GM10266 (cell line): Measurements from ENCODE around the gene C7orf25.
"Not testable (repeated sequence)": the region's sequence is repeated elsewhere in the genome, so short reads cannot be mapped to it uniquely, and the experiment has no call there.

ENCODE experiments used
- DNase-seq: peaks from one replicate; pipeline ENCODE4 v3.0.0; 2012; ENCODE audit errors: extremely low spot score
- TF ChIP-seq, protein P1 (sequence below): IDR thresholded peaks from 2 replicates; pipeline ENCODE4 v1.5.1; 2012; ENCODE audit warnings: mild to moderate bottlenecking, low read depth; ENCODE audit not compliant: control insufficient read depth, insufficient read depth; ENCODE audit errors: missing control alignments

Gene C7orf25

DNA sequence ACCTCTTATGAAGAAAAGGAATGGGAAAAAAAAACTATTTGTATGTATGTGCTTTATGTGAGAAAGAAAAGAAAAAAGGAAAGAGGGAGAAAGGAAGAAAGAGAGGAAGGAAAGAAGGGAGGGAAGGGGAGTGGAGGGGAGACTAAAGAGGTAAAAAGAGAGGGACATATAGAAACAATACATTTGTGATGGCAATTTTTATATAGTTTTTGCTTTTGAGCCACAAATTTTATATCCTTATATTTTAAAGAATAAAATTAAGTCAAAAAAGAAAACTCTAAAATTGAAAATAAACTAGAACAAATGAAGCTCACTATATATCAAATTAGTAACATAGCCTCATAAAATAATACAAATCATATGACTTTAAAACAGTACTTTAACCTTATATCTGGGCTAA, 11.0 kb downstream of the C7orf25 start:
- no peak for DNase-seq
- TF ChIP-seq, protein P1, sequence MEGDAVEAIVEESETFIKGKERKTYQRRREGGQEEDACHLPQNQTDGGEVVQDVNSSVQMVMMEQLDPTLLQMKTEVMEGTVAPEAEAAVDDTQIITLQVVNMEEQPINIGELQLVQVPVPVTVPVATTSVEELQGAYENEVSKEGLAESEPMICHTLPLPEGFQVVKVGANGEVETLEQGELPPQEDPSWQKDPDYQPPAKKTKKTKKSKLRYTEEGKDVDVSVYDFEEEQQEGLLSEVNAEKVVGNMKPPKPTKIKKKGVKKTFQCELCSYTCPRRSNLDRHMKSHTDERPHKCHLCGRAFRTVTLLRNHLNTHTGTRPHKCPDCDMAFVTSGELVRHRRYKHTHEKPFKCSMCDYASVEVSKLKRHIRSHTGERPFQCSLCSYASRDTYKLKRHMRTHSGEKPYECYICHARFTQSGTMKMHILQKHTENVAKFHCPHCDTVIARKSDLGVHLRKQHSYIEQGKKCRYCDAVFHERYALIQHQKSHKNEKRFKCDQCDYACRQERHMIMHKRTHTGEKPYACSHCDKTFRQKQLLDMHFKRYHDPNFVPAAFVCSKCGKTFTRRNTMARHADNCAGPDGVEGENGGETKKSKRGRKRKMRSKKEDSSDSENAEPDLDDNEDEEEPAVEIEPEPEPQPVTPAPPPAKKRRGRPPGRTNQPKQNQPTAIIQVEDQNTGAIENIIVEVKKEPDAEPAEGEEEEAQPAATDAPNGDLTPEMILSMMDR, result no peak

DNA sequence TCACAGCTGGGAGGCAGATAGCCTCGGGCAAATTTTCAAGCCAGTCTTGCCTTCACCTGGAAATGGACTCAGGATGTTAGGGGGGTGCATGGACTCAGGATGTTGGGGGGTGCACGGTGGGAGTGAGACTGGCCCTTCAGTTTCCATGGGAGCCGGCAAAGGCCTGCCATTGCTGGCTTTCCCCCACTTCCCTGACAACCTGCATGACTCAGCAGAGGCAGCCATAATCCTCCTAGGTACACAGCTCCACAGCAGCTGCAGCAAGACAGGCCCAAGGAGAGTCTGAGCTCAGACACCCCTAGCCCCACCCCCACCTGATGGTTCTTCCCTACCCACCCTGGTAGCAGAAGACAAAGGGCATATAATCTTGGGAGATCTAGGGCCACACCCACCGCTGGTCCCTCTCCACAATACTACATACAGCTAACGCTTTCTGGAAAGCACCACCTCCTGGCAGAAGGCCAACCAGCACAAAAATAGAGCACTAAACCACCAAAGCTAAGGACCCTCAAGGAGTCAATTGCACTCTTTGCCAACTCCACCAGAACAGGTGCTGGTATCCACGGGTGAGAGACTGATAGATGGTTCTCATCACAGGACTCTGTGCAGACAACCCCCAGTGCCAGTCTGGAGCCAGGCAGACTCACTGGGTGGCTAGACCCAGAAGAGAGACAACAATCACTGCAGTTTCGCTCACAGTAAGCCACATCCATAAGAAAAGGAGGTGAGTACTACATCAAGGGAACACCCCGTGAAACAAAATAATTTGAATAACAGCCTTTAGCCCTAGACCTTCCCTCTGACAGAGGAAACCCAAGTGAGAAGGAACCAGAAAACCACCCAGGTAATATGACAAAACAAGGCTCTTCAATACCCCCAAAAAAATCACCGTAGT, 18.3 kb downstream of the C7orf25 start:
- DNase-seq, result no peak
- TF ChIP-seq, protein P1, result no peak

DNA sequence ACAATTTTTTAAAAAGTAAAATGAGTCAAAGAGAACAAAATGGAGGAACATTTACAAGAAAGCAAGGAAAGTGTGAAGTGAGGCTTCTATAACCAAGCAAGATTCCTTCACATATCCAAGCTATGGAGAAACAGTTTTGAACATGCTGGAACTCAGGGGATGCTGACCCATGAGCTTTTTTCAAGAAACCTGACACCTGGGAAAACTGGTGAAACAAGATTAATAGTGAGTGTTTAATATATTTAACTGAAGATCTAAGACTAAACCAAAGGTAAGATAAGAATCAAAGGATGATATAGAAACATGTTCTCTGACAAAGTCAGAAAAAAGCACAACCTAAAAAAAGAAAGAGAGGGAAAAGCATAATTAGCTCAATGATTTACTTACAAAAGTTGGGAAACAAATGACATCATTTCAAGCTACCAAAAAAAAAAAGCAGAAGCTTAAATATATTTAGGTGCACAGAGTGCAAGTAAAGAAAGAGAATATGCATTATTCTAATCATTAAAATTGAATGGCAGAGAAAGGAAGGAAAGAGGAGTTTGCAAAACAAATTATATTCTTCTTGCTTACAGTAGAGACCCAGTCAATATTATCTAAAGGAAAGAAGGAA, 24.9 kb downstream of the C7orf25 start:
- TF ChIP-seq, protein P1, result no peak
- DNase-seq, result no peak

DNA sequence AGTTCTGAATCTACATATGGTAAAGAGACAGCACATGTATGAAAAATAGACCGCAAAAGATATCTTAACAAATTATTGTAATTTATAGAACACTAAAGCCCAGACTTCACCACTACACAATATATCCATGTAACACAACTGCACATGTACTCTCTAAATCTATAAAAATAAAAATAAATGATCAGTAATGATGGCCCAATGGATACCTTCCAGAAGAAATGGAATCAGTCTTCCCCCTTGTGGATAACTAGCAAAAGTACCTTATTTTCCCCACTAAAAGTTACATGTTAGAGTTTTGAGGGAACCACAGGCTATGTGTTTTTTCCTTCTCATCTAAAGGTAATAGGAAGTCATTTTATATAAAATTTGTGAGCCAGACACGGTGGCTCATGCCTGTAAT, 25.7 kb downstream of the C7orf25 start:
- TF ChIP-seq, protein P1, result peak; percentile 30
- DNase-seq, result no peak

DNA sequence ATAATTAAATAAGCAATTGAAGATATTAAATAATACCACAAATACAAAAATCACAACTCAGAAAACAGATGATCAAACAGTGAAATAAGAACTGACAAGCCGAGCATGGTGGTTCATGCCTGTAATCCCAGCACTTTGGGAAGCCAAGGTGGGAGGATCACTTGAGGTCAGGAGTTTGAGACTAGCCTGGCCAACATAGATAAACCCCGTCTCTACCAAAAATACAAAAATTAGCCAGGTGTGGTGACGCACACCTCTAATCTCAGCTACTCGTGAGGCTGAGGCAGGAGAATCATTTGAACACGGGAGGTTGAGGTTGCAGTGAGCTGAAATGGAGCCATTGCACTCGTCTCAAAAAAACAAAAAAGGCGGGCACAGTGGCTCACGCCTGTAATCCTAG, 26.7 kb downstream of the C7orf25 start:
- not testable (repeated sequence) for DNase-seq

DNA sequence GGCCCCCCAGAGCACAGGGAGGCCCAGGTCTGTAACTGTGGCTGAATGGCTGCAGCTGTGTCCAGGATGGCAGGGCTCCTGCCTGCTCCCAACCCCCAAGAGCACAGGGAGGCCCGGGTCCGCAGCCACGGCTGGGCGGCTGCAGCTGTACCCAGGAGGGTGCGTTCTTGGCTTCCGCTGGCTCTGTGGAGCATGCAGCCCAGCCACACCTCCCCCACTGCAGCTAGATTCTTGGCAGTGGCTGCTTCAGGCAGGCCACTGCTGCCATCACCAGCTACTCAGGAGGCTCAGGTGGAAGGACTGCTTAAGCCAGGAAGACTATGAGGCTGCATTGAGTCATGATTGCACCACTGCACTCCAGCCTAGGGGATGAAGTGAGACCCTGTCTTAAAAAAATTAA, 27.9 kb downstream of the C7orf25 start:
- TF ChIP-seq, protein P1, result no peak
- DNase-seq, result no peak

DNA sequence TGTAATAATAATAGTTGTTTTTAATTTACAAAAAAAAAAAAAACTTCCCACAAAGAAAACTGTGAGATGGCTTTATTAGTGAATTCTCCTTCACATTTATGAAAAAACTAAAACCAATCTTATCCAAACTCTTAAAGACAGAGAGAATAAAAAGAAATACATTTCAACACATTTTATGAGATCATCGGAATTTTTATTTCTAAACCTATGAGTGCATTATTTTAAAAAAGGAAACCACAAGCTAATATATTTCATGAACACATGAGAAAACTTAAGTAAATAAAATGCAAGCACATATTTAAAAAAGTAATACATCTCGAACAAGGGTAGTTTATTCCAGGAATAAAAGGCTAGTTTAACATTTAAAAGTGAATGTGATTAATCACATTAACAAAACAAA, 31.5 kb downstream of the C7orf25 start:
- TF ChIP-seq, protein P1, result no peak
- no peak for DNase-seq

DNA sequence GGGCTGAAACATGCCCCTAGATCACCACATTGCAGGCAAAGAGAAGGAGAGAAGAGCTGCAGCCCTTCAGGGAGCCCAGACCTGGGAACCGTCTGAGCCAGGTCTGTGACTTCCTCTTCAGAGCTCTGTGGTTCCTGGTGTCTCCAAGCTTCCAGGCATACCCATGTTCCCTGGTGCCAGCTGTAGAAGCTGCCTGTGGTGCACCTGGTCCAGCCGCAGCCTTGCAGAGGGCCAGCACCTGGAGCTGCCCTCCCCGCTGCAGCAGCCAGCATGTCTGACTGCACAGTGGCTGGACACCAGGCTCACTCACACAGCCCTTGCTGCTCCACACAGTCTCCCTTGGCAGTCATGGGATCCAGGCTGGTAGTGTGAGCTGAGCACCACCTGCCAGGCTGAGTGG, 33.6 kb downstream of the C7orf25 start:
- TF ChIP-seq, protein P1, result no peak
- no peak for DNase-seq
